ENCODE measurements around the gene EIF5A2.

Gene EIF5A2

GRCh38 chr3:170862618-170863374, 45.6 kb downstream of the EIF5A2 start:
- H3K4me3 ChIP-seq (ENCODE audit: insufficient read depth, low read depth, low read length, poor library complexity, severe bottlenecking), result no peak overlapping the region
- no peaks in the 10 kb centered on the region for H3K27me3 ChIP-seq (replicated peaks; ENCODE audit: control insufficient read depth, insufficient read depth, low read length, poor library complexity, severe bottlenecking)
- no peaks in the 10 kb centered on the region for H3K9me3 ChIP-seq (ENCODE audit: control insufficient read depth, low read length)
- H3K27ac ChIP-seq (ENCODE audit: insufficient read depth, low read length, poor library complexity, severe bottlenecking), result no peak overlapping the region
- DNase-seq, result no peak
- H3K36me3 ChIP-seq (ENCODE audit: control insufficient read depth, insufficient read depth, low read length), result peaks cover 27% of the 10 kb centered on the region
- H3K4me1 ChIP-seq (ENCODE audit: control insufficient read depth, insufficient read depth, low read length, poor library complexity, severe bottlenecking), result peaks cover 4% of the 10 kb centered on the region

- no peaks in the 10 kb centered on the region for H3K4me1 ChIP-seq (ENCODE audit: control insufficient read depth, insufficient read depth, low read length, poor library complexity, severe bottlenecking)
- no peak overlapping the region for H3K4me3 ChIP-seq (ENCODE audit: insufficient read depth, low read depth, low read length, poor library complexity, severe bottlenecking)
- no peak for DNase-seq
- H3K9me3 ChIP-seq (ENCODE audit: control insufficient read depth, low read length), result no peaks in the 10 kb centered on the region
- no peaks in the 10 kb centered on the region for H3K27me3 ChIP-seq (replicated peaks; ENCODE audit: control insufficient read depth, insufficient read depth, low read length, poor library complexity, severe bottlenecking)
- no peak overlapping the region for H3K27ac ChIP-seq (ENCODE audit: insufficient read depth, low read length, poor library complexity, severe bottlenecking)
- no peaks in the 10 kb centered on the region for H3K36me3 ChIP-seq (ENCODE audit: control insufficient read depth, insufficient read depth, low read length)
Observed at GRCh38 chr3:170858599-170858998, 49.8 kb downstream of the EIF5A2 start.

- Histone ChIP-seq H3K36me3 (ENCODE audit: control insufficient read depth, insufficient read depth, low read length) (no peaks in the 10 kb centered on the region), H3K4me1 (ENCODE audit: control insufficient read depth, insufficient read depth, low read length, poor library complexity, severe bottlenecking) (no peaks in the 10 kb centered on the region), H3K4me3 (ENCODE audit: insufficient read depth, low read depth, low read length, poor library complexity, severe bottlenecking) (no peak overlapping the region), H3K9me3 (ENCODE audit: control insufficient read depth, low read length) (no peaks in the 10 kb centered on the region), H3K27me3 (replicated peaks; ENCODE audit: control insufficient read depth, insufficient read depth, low read length, poor library complexity, severe bottlenecking) (no peaks in the 10 kb centered on the region), H3K27ac (ENCODE audit: insufficient read depth, low read length, poor library complexity, severe bottlenecking) (no peak overlapping the region)
- no peak for DNase-seq
Observed at GRCh38 chr3:170852324-170852723, 56.1 kb downstream of the EIF5A2 start.

- no peak for DNase-seq
- no peak overlapping the region for H3K27ac ChIP-seq (ENCODE audit: insufficient read depth, low read length, poor library complexity, severe bottlenecking)
Observed at GRCh38 chr3:170848292-170848917, 60.0 kb downstream of the EIF5A2 start.

GRCh38 chr3:170844377-170844776, 64.1 kb downstream of the EIF5A2 start:
- Histone ChIP-seq H3K4me1 (ENCODE audit: control insufficient read depth, insufficient read depth, low read length, poor library complexity, severe bottlenecking) (no peaks in the 10 kb centered on the region), H3K9me3 (ENCODE audit: control insufficient read depth, low read length) (no peaks in the 10 kb centered on the region), H3K27me3 (replicated peaks; ENCODE audit: control insufficient read depth, insufficient read depth, low read length, poor library complexity, severe bottlenecking) (no peaks in the 10 kb centered on the region), H3K27ac (ENCODE audit: insufficient read depth, low read length, poor library complexity, severe bottlenecking) (no peak overlapping the region), H3K36me3 (ENCODE audit: control insufficient read depth, insufficient read depth, low read length) (no peaks in the 10 kb centered on the region), H3K4me3 (ENCODE audit: insufficient read depth, low read depth, low read length, poor library complexity, severe bottlenecking) (no peak overlapping the region)
- no peak for DNase-seq

More at GRCh38 chr3:170848292-170848917, 60.0 kb downstream of the EIF5A2 start:
- Histone ChIP-seq H3K9me3 (ENCODE audit: control insufficient read depth, low read length) (no peaks in the 10 kb centered on the region), H3K27me3 (replicated peaks; ENCODE audit: control insufficient read depth, insufficient read depth, low read length, poor library complexity, severe bottlenecking) (no peaks in the 10 kb centered on the region), H3K4me1 (ENCODE audit: control insufficient read depth, insufficient read depth, low read length, poor library complexity, severe bottlenecking) (no peaks in the 10 kb centered on the region), H3K4me3 (ENCODE audit: insufficient read depth, low read depth, low read length, poor library complexity, severe bottlenecking) (no peak overlapping the region), H3K36me3 (ENCODE audit: control insufficient read depth, insufficient read depth, low read length) (no peaks in the 10 kb centered on the region)

GRCh38 chr3:170840291-170840859, 68.1 kb downstream of the EIF5A2 start:
- no peaks in the 10 kb centered on the region for H3K9me3 ChIP-seq (ENCODE audit: control insufficient read depth, low read length)
- no peak overlapping the region for H3K4me3 ChIP-seq (ENCODE audit: insufficient read depth, low read depth, low read length, poor library complexity, severe bottlenecking)
- DNase-seq, result no peak
- H3K27ac ChIP-seq (ENCODE audit: insufficient read depth, low read length, poor library complexity, severe bottlenecking), result no peak overlapping the region
- H3K36me3 ChIP-seq (ENCODE audit: control insufficient read depth, insufficient read depth, low read length), result no peaks in the 10 kb centered on the region
- H3K4me1 ChIP-seq (ENCODE audit: control insufficient read depth, insufficient read depth, low read length, poor library complexity, severe bottlenecking), result no peaks in the 10 kb centered on the region
- H3K27me3 ChIP-seq (replicated peaks; ENCODE audit: control insufficient read depth, insufficient read depth, low read length, poor library complexity, severe bottlenecking), result peaks cover 9% of the 10 kb centered on the region

GRCh38 chr3:170839518-170840100, 68.8 kb downstream of the EIF5A2 start:
- DNase-seq, result no peak

More at GRCh38 chr3:170839518-170840100, 68.8 kb downstream of the EIF5A2 start:
- no peaks in the 10 kb centered on the region for H3K9me3 ChIP-seq (ENCODE audit: control insufficient read depth, low read length)
- no peaks in the 10 kb centered on the region for H3K4me1 ChIP-seq (ENCODE audit: control insufficient read depth, insufficient read depth, low read length, poor library complexity, severe bottlenecking)
- H3K27me3 ChIP-seq (replicated peaks; ENCODE audit: control insufficient read depth, insufficient read depth, low read length, poor library complexity, severe bottlenecking), result peaks cover 14% of the 10 kb centered on the region
- no peaks in the 10 kb centered on the region for H3K36me3 ChIP-seq (ENCODE audit: control insufficient read depth, insufficient read depth, low read length)
- no peak overlapping the region for H3K27ac ChIP-seq (ENCODE audit: insufficient read depth, low read length, poor library complexity, severe bottlenecking)
- H3K4me3 ChIP-seq (ENCODE audit: insufficient read depth, low read depth, low read length, poor library complexity, severe bottlenecking), result no peak overlapping the region

Measured in effector memory CD4-positive, alpha-beta T cell (primary cell).